Stimulated activated CD4-positive, alpha-beta T cell treated with anti-CD3 and anti-CD28 coated beads, Interleukin-15, amount 100 ng/mL, for 1 hour (primary cell): ENCODE measurements around the gene CSTB.

Source experiments
- DNase-seq, 2 donors: peaks; one replicate each; pipeline ENCODE4 v3.0.0-alpha.2; 2020; ENCODE audit warnings: low read depth in 1 of 2, low spot score in 1 of 2

The CSTB gene

GRCh38 chr21:43733529-43734071 is 42.5 kb downstream of the CSTB start:
- DNase-seq, result no peak

- DNase-seq, result no peak
Measured at GRCh38 chr21:43733060-43733459, 43.0 kb downstream of the CSTB start.

- no peak for DNase-seq
Measured at GRCh38 chr21:43731891-43732711, 44.0 kb downstream of the CSTB start.

- DNase-seq, result no peak
Measured at GRCh38 chr21:43731476-43731875, 44.6 kb downstream of the CSTB start.

- peak; percentile 47 to 54 for DNase-seq
Measured at GRCh38 chr21:43728467-43729390, 47.4 kb downstream of the CSTB start.

- no peak for DNase-seq
Measured at GRCh38 chr21:43728154-43728466, 48.0 kb downstream of the CSTB start.

- DNase-seq, result no peak
Measured at GRCh38 chr21:43727519-43728153, 48.5 kb downstream of the CSTB start.

- no peak for DNase-seq
Measured at GRCh38 chr21:43726686-43727518, 49.2 kb downstream of the CSTB start.
